Measurements from ENCODE around the gene NLRP4. TPM values are rescaled to one million over a fixed set of nuclear protein-coding genes. Genes with fewer than 3 reads are reported as not detected.
A peak's percentile ranks its signal among the peaks of the same experiment; 100 is the strongest.

Gene NLRP4
- total and polyA plus RNA-seq, 10 of the 15 experiments (the other 5 are each of a cell fraction or from before 2014, with no cell fraction given): 0.07 to 9.6 (median 0.29) TPM; not detected in 6

DNA sequence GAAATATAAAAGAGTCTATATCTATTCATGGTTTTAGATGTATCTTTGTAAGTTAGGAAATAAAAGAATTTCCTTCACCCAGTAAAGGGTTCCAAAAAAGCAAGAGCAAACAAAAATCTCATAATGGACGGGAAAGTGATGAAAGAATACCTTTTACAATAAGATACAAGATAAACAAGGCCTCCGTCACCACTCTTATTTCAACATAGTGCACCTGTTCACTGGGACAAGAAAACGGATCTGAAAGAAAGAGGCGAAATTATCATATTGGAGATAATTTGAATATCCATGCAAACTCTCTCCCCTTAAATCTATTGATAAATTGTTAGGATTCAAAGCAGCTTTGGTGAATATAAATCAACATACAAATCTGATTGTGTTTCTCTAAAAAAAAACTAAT is 3.7 kb upstream of the NLRP4 start:
- intact Hi-C loops (cut with micrococcal nuclease; ENCODE audit: unreplicated experiment) (no loop called here), in situ Hi-C loops (cut with MboI) (no loop called here)
- no TSS peak for BruUV-seq (replicated peaks)
- no peaks in the 10 kb centered on the region for H4K20me1 ChIP-seq (ENCODE audit: control insufficient read depth, insufficient read depth)
- DNase-seq (ENCODE audit: low read depth, low spot score): no peak
- H3K9ac ChIP-seq (ENCODE audit: control insufficient read depth, insufficient read depth, low read length): no peak overlapping the region
- 73% methylated on average over 4 of the region's 4 CpGs for WGBS (ENCODE audit: insufficient coverage, insufficient replicate concordance, low lambda C conversion rate, missing lambda C conversion rate)
- ChIA-PET POLR2A (no interaction called here), SMC1A (ENCODE audit: uncharacterized antibody, unreplicated experiment) (interaction anchor here (1.5 kb wide), 1 partner anchor 52 kb away, joined by 3 read pairs; no protein-coding TSS in a partner anchor), RAD21 (ENCODE audit: unreplicated experiment) (no interaction called here), CTCF (no interaction called here)
- H3K4me3 ChIP-seq: no peak overlapping the region
- no peaks in the 10 kb centered on the region for H3K36me3 ChIP-seq (ENCODE audit: control insufficient read depth in 2 of 2, insufficient read depth in 2 of 2, low read length in 1 of 2)
- no peaks in the 10 kb centered on the region for H3K4me1 ChIP-seq (ENCODE audit: control insufficient read depth, insufficient read depth, low read length)
- no peaks in the 10 kb centered on the region for H3K27me3 ChIP-seq (replicated peaks in 1 of 2; ENCODE audit: control insufficient read depth in 2 of 2, insufficient read depth in 2 of 2, low read length in 1 of 2)
- H3K9me3 ChIP-seq (replicated peaks; ENCODE audit: control insufficient read depth, insufficient read depth, low read length): no peaks in the 10 kb centered on the region
- no peak overlapping the region for H3K4me2 ChIP-seq (ENCODE audit: control insufficient read depth, insufficient read depth)
- no peak for FAIRE-seq
- no peak for ATAC-seq
- no peak overlapping the region for H2AFZ ChIP-seq (ENCODE audit: control insufficient read depth, low read depth, low read length)
- H3K79me2 ChIP-seq (ENCODE audit: control insufficient read depth, insufficient read depth, low read length): no peaks in the 10 kb centered on the region
- no peak overlapping the region for H3K27ac ChIP-seq (ENCODE audit: control insufficient read depth, insufficient read depth)
- TF ChIP-seq SMAD5 (IDR thresholded peaks at IDR 0.05; ENCODE audit: low read depth) (no peak), PRDM15 (CRISPR knock-in tag; IDR thresholded peaks at IDR 0.05) (no peak)

- no peaks in the 10 kb centered on the region; the same call in 2 of the 3 replicates for H3K9me3 ChIP-seq (replicated peaks; ENCODE audit: control insufficient read depth, insufficient read depth, low read length)
- no peaks in the 10 kb centered on the region for H3K27me3 ChIP-seq (replicated peaks in 1 of 2; ENCODE audit: control insufficient read depth in 2 of 2, insufficient read depth in 2 of 2, low read length in 1 of 2)
- TF ChIP-seq ZBED1 (IDR thresholded peaks at IDR 0.05; ENCODE audit: borderline replicate concordance): no peak
- H2AFZ ChIP-seq (ENCODE audit: control insufficient read depth, low read depth, low read length): no peak overlapping the region
- H3K27ac ChIP-seq (ENCODE audit: control insufficient read depth, insufficient read depth): no peak overlapping the region
- DNase-seq (ENCODE audit: low read depth, low spot score): peak; percentile 31
- ChIA-PET POLR2A (no interaction called here), SMC1A (ENCODE audit: uncharacterized antibody, unreplicated experiment) (interaction anchor here (1.2 kb wide), 1 partner anchor 9 kb away, joined by 6 read pairs; no protein-coding TSS in a partner anchor), RAD21 (ENCODE audit: unreplicated experiment) (no interaction called here), CTCF (interaction anchor here (0.6 kb wide), 1 partner anchor 1123 kb away, joined by 4 read pairs; no protein-coding TSS in a partner anchor)
- no peak overlapping the region for H3K9ac ChIP-seq (ENCODE audit: control insufficient read depth, insufficient read depth, low read length)
- in situ Hi-C loops (cut with MboI): no loop called here
- no peaks in the 10 kb centered on the region for H3K36me3 ChIP-seq (ENCODE audit: control insufficient read depth in 2 of 2, insufficient read depth in 2 of 2, low read length in 1 of 2)
- H3K4me3 ChIP-seq: no peak overlapping the region
- FAIRE-seq: no peak
- H3K4me1 ChIP-seq (ENCODE audit: control insufficient read depth, insufficient read depth, low read length): no peaks in the 10 kb centered on the region
- H3K4me2 ChIP-seq (ENCODE audit: control insufficient read depth, insufficient read depth): no peak overlapping the region
- H3K79me2 ChIP-seq (ENCODE audit: control insufficient read depth, insufficient read depth, low read length): no peaks in the 10 kb centered on the region
- ATAC-seq: no peak
- no TSS peak for BruUV-seq (replicated peaks)
- H4K20me1 ChIP-seq (ENCODE audit: control insufficient read depth, insufficient read depth): no peaks in the 10 kb centered on the region
- intact Hi-C loops (cut with micrococcal nuclease; ENCODE audit: unreplicated experiment): no loop called here
- 35% methylated on average over 3 of the region's 3 CpGs for WGBS (ENCODE audit: insufficient coverage, insufficient replicate concordance, low lambda C conversion rate, missing lambda C conversion rate)
Observed at GRCh38 chr19:55838251-55838650, 1.9 kb downstream of the NLRP4 start.

All from GM12878 (cell line).